Amygdala (tissue), 56 donors: Measurements from ENCODE around the gene MED10.
A peak's percentile ranks its signal among the peaks of the same experiment; 100 is the strongest.

Source experiments
- DNase-seq, 56 donors: peaks; one replicate each; lab custom pipeline; 2025; lab: John Stamatoyannopoulos, UW

The MED10 gene

GRCh38 chr5:6399980-6400910 is 21.9 kb upstream of the MED10 start:
- DNase-seq = no peak

GRCh38 chr5:6398570-6399230 is 20.4 kb upstream of the MED10 start:
- no peak for DNase-seq

- no peak for DNase-seq
Observed at GRCh38 chr5:6397536-6398269, 19.4 kb upstream of the MED10 start.

- DNase-seq = no peak
Observed at GRCh38 chr5:6396836-6397535, 18.6 kb upstream of the MED10 start.

- DNase-seq = no peak
Observed at GRCh38 chr5:6396043-6396442, 17.7 kb upstream of the MED10 start.

- no peak for DNase-seq
Observed at GRCh38 chr5:6395621-6396020, 17.3 kb upstream of the MED10 start.

- DNase-seq = no peak
Observed at GRCh38 chr5:6395102-6395445, 16.7 kb upstream of the MED10 start.

GRCh38 chr5:6394429-6395101 is 16.2 kb upstream of the MED10 start:
- no peak for DNase-seq

- no peak for DNase-seq
Observed at GRCh38 chr5:6393596-6394194, 15.3 kb upstream of the MED10 start.

- DNase-seq = no peak
Observed at GRCh38 chr5:6392561-6392960, 14.2 kb upstream of the MED10 start.

GRCh38 chr5:6391151-6391550 is 12.8 kb upstream of the MED10 start:
- DNase-seq = no peak

GRCh38 chr5:6389946-6390530 is 11.7 kb upstream of the MED10 start:
- no peak for DNase-seq

GRCh38 chr5:6389397-6389796 is 11.1 kb upstream of the MED10 start:
- no peak for DNase-seq

- DNase-seq = no peak
Observed at GRCh38 chr5:6387970-6388369, 9.6 kb upstream of the MED10 start.

GRCh38 chr5:6386271-6386670 is 7.9 kb upstream of the MED10 start:
- no peak for DNase-seq

- no peak for DNase-seq
Observed at GRCh38 chr5:6384856-6385255, 6.5 kb upstream of the MED10 start.

- DNase-seq = no peak
Observed at GRCh38 chr5:6383376-6383775, 5.0 kb upstream of the MED10 start.

GRCh38 chr5:6379246-6379645 is 899 bp upstream of the MED10 start:
- no peak for DNase-seq

- peak in 1 of 56 donors; percentile 65 for DNase-seq
Observed at GRCh38 chr5:6378766-6379103, 388 bp upstream of the MED10 start.

- DNase-seq = no peak
Observed at GRCh38 chr5:6377582-6377904, 804 bp downstream of the MED10 start.
